ENCODE measurements around the gene BANK1. TPM values are rescaled to one million over a fixed set of nuclear protein-coding genes. Genes with fewer than 3 reads are reported as not detected.
A peak's percentile ranks its signal among the peaks of the same experiment; 100 is the strongest.

Gene BANK1
- total RNA-seq, 4 donors from 2014 or later = 0.34 to 2.1 (median 0.89) TPM

GRCh38 chr4:101968364-101968763, 177.8 kb downstream of the BANK1 start:
- WGBS = 86% methylated on average over 2 of the region's 2 CpGs
- no peak for DNase-seq (ENCODE audit: low spot score in 2 of 2)
- Histone ChIP-seq H3K4me3 (no peak overlapping the region), H3K27me3 (no peaks in the 10 kb centered on the region), H3K9me3 (no peaks in the 10 kb centered on the region), H3K27ac (no peak overlapping the region), H3K36me3 (no peaks in the 10 kb centered on the region), H3K4me1 (no peaks in the 10 kb centered on the region)
- no peak for TF ChIP-seq EP300 (IDR thresholded peaks at IDR 0.05)

DNA sequence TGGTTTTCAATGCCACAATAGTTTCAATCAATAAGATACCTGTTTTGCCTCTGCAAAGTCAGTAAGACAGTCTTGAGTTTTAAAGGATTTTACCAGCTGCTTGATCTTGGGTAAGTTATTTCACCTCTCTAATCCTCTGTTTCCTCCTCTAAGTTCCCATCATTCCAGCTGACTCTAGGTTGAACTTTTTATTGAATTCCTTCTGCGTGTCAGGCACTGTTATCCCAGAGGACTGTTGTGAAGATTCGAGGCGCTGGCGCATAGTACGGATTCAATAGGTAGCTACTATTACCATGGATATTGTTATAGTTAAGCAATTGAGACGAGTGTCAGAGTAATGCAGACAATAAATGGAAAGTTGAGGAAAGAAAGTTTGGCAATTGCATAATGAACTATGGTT, 179.4 kb downstream of the BANK1 start:
- H3K4me1 ChIP-seq = no peaks in the 10 kb centered on the region
- no peak for DNase-seq (ENCODE audit: low spot score in 2 of 2)
- no peaks in the 10 kb centered on the region for H3K9me3 ChIP-seq
- H3K27ac ChIP-seq = no peak overlapping the region
- 78% methylated on average over 6 of the region's 6 CpGs for WGBS
- TF ChIP-seq POLR2A (IDR thresholded peaks at IDR 0.05) (no peak), CTCF (IDR thresholded peaks at IDR 0.05) (no peak), POLR2AphosphoS5 (IDR thresholded peaks at IDR 0.05) (no peak), EP300 (IDR thresholded peaks at IDR 0.05) (no peak)
- no peaks in the 10 kb centered on the region for H3K27me3 ChIP-seq
- H3K4me3 ChIP-seq = no peak overlapping the region
- no peaks in the 10 kb centered on the region for H3K36me3 ChIP-seq

DNA sequence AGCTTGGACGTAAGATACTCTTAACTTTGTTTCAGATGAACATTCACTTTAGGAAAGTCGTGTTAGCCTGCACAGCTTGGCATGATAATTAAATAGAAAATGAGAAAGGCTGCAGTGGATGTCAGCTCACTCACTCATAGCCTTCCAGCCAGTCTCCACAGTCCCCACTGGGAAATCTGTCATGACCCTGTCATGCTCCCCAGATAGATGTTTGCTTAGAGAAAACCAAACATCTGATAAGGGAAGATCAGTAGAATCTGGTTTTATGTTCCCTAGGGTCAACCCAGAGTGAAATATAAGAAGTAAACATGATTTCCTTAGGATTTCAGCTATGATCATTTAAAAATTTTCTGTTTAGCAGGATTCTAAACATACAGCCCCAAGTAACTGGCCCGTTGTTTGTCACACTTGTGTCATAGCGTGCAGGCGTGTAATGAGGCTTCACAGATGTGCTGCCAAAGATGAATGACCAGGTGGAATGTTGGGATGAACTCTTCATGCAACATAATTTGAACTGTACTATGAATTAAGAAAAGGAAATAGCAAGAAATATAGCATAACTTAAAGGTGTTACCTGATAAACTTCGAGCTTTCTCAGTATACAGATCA, 180.1 kb downstream of the BANK1 start:
- no peak for DNase-seq (ENCODE audit: low spot score in 2 of 2)
- H3K4me3 ChIP-seq = no peak overlapping the region
- no peaks in the 10 kb centered on the region for H3K36me3 ChIP-seq
- H3K9me3 ChIP-seq = no peaks in the 10 kb centered on the region
- no peaks in the 10 kb centered on the region for H3K27me3 ChIP-seq
- 81% methylated on average over 6 of the region's 6 CpGs for WGBS
- TF ChIP-seq POLR2AphosphoS5 (IDR thresholded peaks at IDR 0.05) = no peak
- no peak for TF ChIP-seq EP300 (IDR thresholded peaks at IDR 0.05)
- no peak for TF ChIP-seq POLR2A (IDR thresholded peaks at IDR 0.05)
- no peak for TF ChIP-seq CTCF (IDR thresholded peaks at IDR 0.05)
- H3K4me1 ChIP-seq = no peaks in the 10 kb centered on the region
- H3K27ac ChIP-seq = no peak overlapping the region

- WGBS = 53% methylated on average over 2 of the region's 2 CpGs
Measured at GRCh38 chr4:101972791-101973190, 182.3 kb downstream of the BANK1 start.

DNA sequence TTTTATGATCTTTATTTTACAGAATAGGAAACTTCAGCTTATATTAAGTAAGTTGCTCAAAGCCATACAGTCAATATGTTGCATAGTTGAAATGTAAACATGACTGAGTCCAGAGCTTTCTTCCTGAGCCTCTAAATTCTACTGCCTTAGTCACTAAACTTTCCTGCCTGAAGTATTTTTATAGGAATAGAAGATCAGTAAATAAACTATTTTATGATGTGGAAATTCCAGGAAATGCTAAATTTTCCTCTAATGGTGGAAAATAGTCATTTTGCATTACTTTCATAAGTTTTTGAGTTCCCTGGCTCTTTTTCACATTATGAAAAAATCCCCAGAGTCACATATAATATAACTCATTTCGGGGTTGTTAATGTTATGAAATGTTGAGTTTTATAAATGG, 182.8 kb downstream of the BANK1 start:
- 71% methylated on average over 1 of the region's 1 CpG for WGBS
- Histone ChIP-seq H3K9me3 (no peaks in the 10 kb centered on the region), H3K36me3 (no peaks in the 10 kb centered on the region), H3K4me1 (no peaks in the 10 kb centered on the region), H3K27me3 (no peaks in the 10 kb centered on the region), H3K4me3 (no peak overlapping the region), H3K27ac (no peak overlapping the region)
- no peak for TF ChIP-seq EP300 (IDR thresholded peaks at IDR 0.05)
- TF ChIP-seq CTCF (IDR thresholded peaks at IDR 0.05) = no peak
- TF ChIP-seq POLR2A (IDR thresholded peaks at IDR 0.05) = no peak
- TF ChIP-seq POLR2AphosphoS5 (IDR thresholded peaks at IDR 0.05) = no peak
- no peak for DNase-seq (ENCODE audit: low spot score in 2 of 2)

More at GRCh38 chr4:101972791-101973190, 182.3 kb downstream of the BANK1 start:
- Histone ChIP-seq H3K27me3 (no peaks in the 10 kb centered on the region), H3K27ac (no peak overlapping the region), H3K36me3 (no peaks in the 10 kb centered on the region), H3K9me3 (no peaks in the 10 kb centered on the region), H3K4me3 (no peak overlapping the region), H3K4me1 (no peaks in the 10 kb centered on the region)
- TF ChIP-seq EP300 (IDR thresholded peaks at IDR 0.05) (no peak), CTCF (IDR thresholded peaks at IDR 0.05) (no peak), POLR2A (IDR thresholded peaks at IDR 0.05) (no peak)
- no peak for DNase-seq (ENCODE audit: low spot score in 2 of 2)

DNA sequence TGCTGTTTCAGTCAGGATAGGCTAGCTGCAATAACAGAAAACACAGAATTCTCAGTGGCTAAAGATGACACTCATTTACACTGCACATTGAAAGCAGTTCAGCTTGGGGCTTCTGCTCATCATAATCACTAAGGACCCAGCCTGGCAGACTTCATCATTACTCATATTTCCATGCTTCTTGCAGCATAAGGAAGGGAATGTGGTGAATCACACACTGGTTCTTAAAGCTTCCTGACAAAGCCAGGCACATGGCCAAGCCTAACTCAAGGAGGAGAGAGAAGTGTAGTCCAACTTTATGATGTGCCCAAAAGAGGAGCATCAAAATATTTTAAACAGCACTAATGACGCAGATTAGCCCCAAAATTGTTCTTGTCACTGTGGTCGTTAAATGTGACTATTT, 186.5 kb downstream of the BANK1 start:
- WGBS = 17% methylated on average over 2 of the region's 2 CpGs
- DNase-seq (ENCODE audit: low spot score in 2 of 2) = peak in 1 of 2 donors; percentile 70

More for the DNA sequence above, 186.5 kb downstream of the BANK1 start:
- H3K4me1 ChIP-seq = peaks cover 5% of the 10 kb centered on the region
- TF ChIP-seq POLR2AphosphoS5 (IDR thresholded peaks at IDR 0.05) (peak in 1 of 3 donors; percentile 34), CTCF (IDR thresholded peaks at IDR 0.05) (no peak)
- H3K27me3 ChIP-seq = no peaks in the 10 kb centered on the region
- H3K36me3 ChIP-seq = no peaks in the 10 kb centered on the region
- no peak overlapping the region for H3K4me3 ChIP-seq
- no peak overlapping the region for H3K27ac ChIP-seq
- no peaks in the 10 kb centered on the region for H3K9me3 ChIP-seq
